CD1c-positive myeloid dendritic cell (primary cell): Measurements from ENCODE around the gene TNFSF10.
"Not testable (repeated sequence)": the region's sequence is repeated elsewhere in the genome, so short reads cannot be mapped to it uniquely, and the experiment has no call there.

ENCODE experiments used
- DNase-seq: peaks from one replicate; pipeline ENCODE4 v3.0.0-alpha.2; 2016; ENCODE audit errors: extremely low spot score

The TNFSF10 gene

GRCh38 chr3:172522871-172523818, at the start of gene TNFSF10:
Gene TNFSF10, minus strand, starts transcription at chr3:172523430. Its CDS starts 46 bp downstream, at chr3:172523384.
- DNase-seq = peak; percentile 85

GRCh38 chr3:172569128-172570008, 46.1 kb upstream of the TNFSF10 start:
- DNase-seq = peak; percentile 32

- peak; percentile 76 for DNase-seq
Observed at GRCh38 chr3:172568701-172569100, 45.5 kb upstream of the TNFSF10 start.

- not testable (repeated sequence) for DNase-seq
Observed at GRCh38 chr3:172566785-172567184, 43.6 kb upstream of the TNFSF10 start.

GRCh38 chr3:172564499-172564898, 41.3 kb upstream of the TNFSF10 start:
- DNase-seq = no peak

GRCh38 chr3:172562871-172563865, 39.9 kb upstream of the TNFSF10 start:
- peak; percentile 73 for DNase-seq

GRCh38 chr3:172561897-172562640, 38.8 kb upstream of the TNFSF10 start:
- peak; percentile 34 for DNase-seq

- DNase-seq = no peak
Observed at GRCh38 chr3:172560586-172560985, 37.4 kb upstream of the TNFSF10 start.

- no peak for DNase-seq
Observed at GRCh38 chr3:172560026-172560425, 36.8 kb upstream of the TNFSF10 start.

GRCh38 chr3:172559020-172559419, 35.8 kb upstream of the TNFSF10 start:
- peak; percentile 49 for DNase-seq

GRCh38 chr3:172557515-172558220, 34.4 kb upstream of the TNFSF10 start:
- DNase-seq = no peak

- DNase-seq = no peak
Observed at GRCh38 chr3:172553526-172554252, 30.5 kb upstream of the TNFSF10 start.

- DNase-seq = no peak
Observed at GRCh38 chr3:172552607-172553006, 29.4 kb upstream of the TNFSF10 start.

- DNase-seq = no peak
Observed at GRCh38 chr3:172551874-172552273, 28.6 kb upstream of the TNFSF10 start.

- peak; percentile 88 for DNase-seq
Observed at GRCh38 chr3:172550347-172550943, 27.2 kb upstream of the TNFSF10 start.

- no peak for DNase-seq
Observed at GRCh38 chr3:172549144-172549543, 25.9 kb upstream of the TNFSF10 start.

- peak; percentile 63 for DNase-seq
Observed at GRCh38 chr3:172546628-172547214, 23.5 kb upstream of the TNFSF10 start.

GRCh38 chr3:172546105-172546504, 22.9 kb upstream of the TNFSF10 start:
- no peak for DNase-seq
